ENCODE measurements around the gene ARHGAP26. TPM values are rescaled to one million over a fixed set of nuclear protein-coding genes. Genes with fewer than 3 reads are reported as not detected.

ARHGAP26 gene
- 13.6 and 15.1 TPM in 2 replicates for total RNA-seq

- no peaks in the 10 kb centered on the region for H3K27me3 Mint-ChIP-seq (ENCODE audit: low read depth)
- intact Hi-C loops (cut with micrococcal nuclease), result loop anchor here (1.0 kb wide), 5 partner anchors 13 to 97 kb away; no protein-coding TSS in a partner anchor
- H3K9me3 Mint-ChIP-seq, result no peaks in the 10 kb centered on the region
- peak within 1 kb of the TSS; percentile 91 for H3K4me3 Mint-ChIP-seq (ENCODE audit: low read depth)
- peak within 1 kb of the TSS; percentile 89 for H3K27ac Mint-ChIP-seq
- no peaks in the 10 kb centered on the region for H3K36me3 Mint-ChIP-seq (ENCODE audit: low read depth)
- H3K4me1 Mint-ChIP-seq (ENCODE audit: low read depth), result peaks cover 34% of the 10 kb centered on the region
- peak; percentile 91 for DNase-seq (ENCODE audit: low spot score)
Observed at GRCh38 chr5:142769793-142770649, at the start of gene ARHGAP26. Gene ARHGAP26 (plus strand): TSS chr5:142770377. CDS start chr5:142770762, 385 bp downstream.

GRCh38 chr5:142720641-142721271 is 49.4 kb upstream of the ARHGAP26 start:
- intact Hi-C loops (cut with micrococcal nuclease), result no loop called here
- H3K27me3 Mint-ChIP-seq (ENCODE audit: low read depth), result peaks cover 12% of the 10 kb centered on the region
- no peaks in the 10 kb centered on the region for H3K36me3 Mint-ChIP-seq (ENCODE audit: low read depth)
- DNase-seq (ENCODE audit: low spot score), result no peak
- no peak overlapping the region for H3K4me3 Mint-ChIP-seq (ENCODE audit: low read depth)
- no peaks in the 10 kb centered on the region for H3K4me1 Mint-ChIP-seq (ENCODE audit: low read depth)
- H3K9me3 Mint-ChIP-seq, result no peaks in the 10 kb centered on the region
- no peak overlapping the region for H3K27ac Mint-ChIP-seq

- H3K27ac Mint-ChIP-seq, result no peak overlapping the region
- no peak overlapping the region for H3K4me3 Mint-ChIP-seq (ENCODE audit: low read depth)
- intact Hi-C loops (cut with micrococcal nuclease), result no loop called here
- no peaks in the 10 kb centered on the region for H3K36me3 Mint-ChIP-seq (ENCODE audit: low read depth)
- no peak for DNase-seq (ENCODE audit: low spot score)
- H3K27me3 Mint-ChIP-seq (ENCODE audit: low read depth), result peaks cover 9% of the 10 kb centered on the region
- peaks cover 2% of the 10 kb centered on the region for H3K4me1 Mint-ChIP-seq (ENCODE audit: low read depth)
- H3K9me3 Mint-ChIP-seq, result no peaks in the 10 kb centered on the region
Observed at GRCh38 chr5:142722146-142722545, 48.0 kb upstream of the ARHGAP26 start.

GRCh38 chr5:142722896-142723295 is 47.3 kb upstream of the ARHGAP26 start:
- no peak for DNase-seq (ENCODE audit: low spot score)
- H3K27me3 Mint-ChIP-seq (ENCODE audit: low read depth), result peaks cover 9% of the 10 kb centered on the region
- peaks cover 2% of the 10 kb centered on the region for H3K4me1 Mint-ChIP-seq (ENCODE audit: low read depth)
- no peak overlapping the region for H3K4me3 Mint-ChIP-seq (ENCODE audit: low read depth)
- H3K9me3 Mint-ChIP-seq, result no peaks in the 10 kb centered on the region
- no peaks in the 10 kb centered on the region for H3K36me3 Mint-ChIP-seq (ENCODE audit: low read depth)
- no peak overlapping the region for H3K27ac Mint-ChIP-seq
- intact Hi-C loops (cut with micrococcal nuclease), result no loop called here

- intact Hi-C loops (cut with micrococcal nuclease), result no loop called here
- Mint-ChIP-seq H3K9me3 (no peaks in the 10 kb centered on the region), H3K27ac (no peak overlapping the region), H3K36me3 (ENCODE audit: low read depth) (no peaks in the 10 kb centered on the region), H3K27me3 (ENCODE audit: low read depth) (peaks cover 4% of the 10 kb centered on the region), H3K4me1 (ENCODE audit: low read depth) (peaks cover 2% of the 10 kb centered on the region), H3K4me3 (ENCODE audit: low read depth) (no peak overlapping the region)
- DNase-seq (ENCODE audit: low spot score), result no peak
Observed at GRCh38 chr5:142724821-142725220, 45.4 kb upstream of the ARHGAP26 start.

GRCh38 chr5:142725231-142726187 is 44.7 kb upstream of the ARHGAP26 start:
- DNase-seq (ENCODE audit: low spot score), result no peak
- peaks cover 2% of the 10 kb centered on the region for H3K4me1 Mint-ChIP-seq (ENCODE audit: low read depth)
- H3K36me3 Mint-ChIP-seq (ENCODE audit: low read depth), result no peaks in the 10 kb centered on the region
- no peak overlapping the region for H3K27ac Mint-ChIP-seq
- H3K9me3 Mint-ChIP-seq, result no peaks in the 10 kb centered on the region
- no peak overlapping the region for H3K4me3 Mint-ChIP-seq (ENCODE audit: low read depth)
- intact Hi-C loops (cut with micrococcal nuclease), result no loop called here
- H3K27me3 Mint-ChIP-seq (ENCODE audit: low read depth), result peaks cover 5% of the 10 kb centered on the region

- Mint-ChIP-seq H3K36me3 (ENCODE audit: low read depth) (no peaks in the 10 kb centered on the region), H3K9me3 (no peaks in the 10 kb centered on the region), H3K4me3 (ENCODE audit: low read depth) (no peak overlapping the region), H3K4me1 (ENCODE audit: low read depth) (peaks cover 2% of the 10 kb centered on the region), H3K27ac (no peak overlapping the region), H3K27me3 (ENCODE audit: low read depth) (peaks cover 5% of the 10 kb centered on the region)
- no peak for DNase-seq (ENCODE audit: low spot score)
- intact Hi-C loops (cut with micrococcal nuclease), result no loop called here
Observed at GRCh38 chr5:142726188-142726731, 43.9 kb upstream of the ARHGAP26 start.

GRCh38 chr5:142727735-142728047 is 42.5 kb upstream of the ARHGAP26 start:
- Mint-ChIP-seq H3K27me3 (ENCODE audit: low read depth) (peaks cover 5% of the 10 kb centered on the region), H3K9me3 (no peaks in the 10 kb centered on the region)

GRCh38 chr5:142735323-142736246 is 34.6 kb upstream of the ARHGAP26 start:
- intact Hi-C loops (cut with micrococcal nuclease), result no loop called here
- peaks cover 5% of the 10 kb centered on the region for H3K4me1 Mint-ChIP-seq (ENCODE audit: low read depth)

More at GRCh38 chr5:142727735-142728047, 42.5 kb upstream of the ARHGAP26 start:
- no peak overlapping the region for H3K27ac Mint-ChIP-seq
- no peak for DNase-seq (ENCODE audit: low spot score)
- no peak overlapping the region for H3K4me3 Mint-ChIP-seq (ENCODE audit: low read depth)
- no peaks in the 10 kb centered on the region for H3K36me3 Mint-ChIP-seq (ENCODE audit: low read depth)
- peaks cover 2% of the 10 kb centered on the region for H3K4me1 Mint-ChIP-seq (ENCODE audit: low read depth)
- intact Hi-C loops (cut with micrococcal nuclease), result no loop called here

GRCh38 chr5:142736247-142736632 is 33.9 kb upstream of the ARHGAP26 start:
- Mint-ChIP-seq H3K4me1 (ENCODE audit: low read depth) (peaks cover 5% of the 10 kb centered on the region), H3K27ac (no peak overlapping the region), H3K36me3 (ENCODE audit: low read depth) (no peaks in the 10 kb centered on the region), H3K27me3 (ENCODE audit: low read depth) (peaks cover 13% of the 10 kb centered on the region), H3K4me3 (ENCODE audit: low read depth) (no peak overlapping the region), H3K9me3 (no peaks in the 10 kb centered on the region)
- DNase-seq (ENCODE audit: low spot score), result no peak
- intact Hi-C loops (cut with micrococcal nuclease), result no loop called here

More at GRCh38 chr5:142735323-142736246, 34.6 kb upstream of the ARHGAP26 start:
- no peaks in the 10 kb centered on the region for H3K9me3 Mint-ChIP-seq
- H3K27ac Mint-ChIP-seq, result no peak overlapping the region
- H3K4me3 Mint-ChIP-seq (ENCODE audit: low read depth), result no peak overlapping the region
- H3K36me3 Mint-ChIP-seq (ENCODE audit: low read depth), result no peaks in the 10 kb centered on the region
- H3K27me3 Mint-ChIP-seq (ENCODE audit: low read depth), result peaks cover 11% of the 10 kb centered on the region
- DNase-seq (ENCODE audit: low spot score), result no peak

GRCh38 chr5:142737179-142737578 is 33.0 kb upstream of the ARHGAP26 start:
- Mint-ChIP-seq H3K36me3 (ENCODE audit: low read depth) (no peaks in the 10 kb centered on the region), H3K9me3 (no peaks in the 10 kb centered on the region), H3K27ac (no peak overlapping the region), H3K27me3 (ENCODE audit: low read depth) (peaks cover 14% of the 10 kb centered on the region), H3K4me1 (ENCODE audit: low read depth) (peaks cover 5% of the 10 kb centered on the region), H3K4me3 (ENCODE audit: low read depth) (no peak overlapping the region)
- intact Hi-C loops (cut with micrococcal nuclease), result no loop called here
- no peak for DNase-seq (ENCODE audit: low spot score)

All from activated T-helper 2 cell treated with anti-CD3 and anti-CD28 coated beads, Interferon-gamma antibody, Interleukin-2, Interleukin-4, amounts not matched to agents 10 μg/mL and 5 μg/mL and 100 μg/mL, durations not matched to agents 14 hours and 24 hours and 36 hours (primary cell).